ENCODE results near the gene TXLNA. TPM values are rescaled to one million over a fixed set of nuclear protein-coding genes. Genes with fewer than 3 reads are reported as not detected.

The TXLNA gene
- total RNA-seq, 1 experiment from 2014 or later: 46.2 TPM

DNA sequence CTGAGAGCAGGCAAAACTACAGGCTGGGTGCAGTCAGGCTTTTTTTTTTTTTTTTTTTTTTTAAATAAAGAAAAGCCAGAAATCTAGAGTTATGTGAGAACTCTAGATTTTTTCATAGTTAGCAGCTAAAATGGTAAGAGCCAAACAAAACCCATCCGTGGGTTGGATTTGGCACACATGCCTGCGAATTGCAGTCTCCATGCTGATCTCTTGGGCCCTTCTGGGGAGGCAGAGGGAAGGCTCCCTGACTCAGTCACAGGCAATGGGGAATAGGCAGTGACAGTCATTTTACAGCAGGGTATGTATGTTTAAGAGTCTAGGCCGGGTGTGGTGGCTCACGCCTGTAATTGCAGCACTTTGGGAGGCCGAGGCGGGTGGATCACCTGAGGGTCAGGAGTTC lies 2.6 kb downstream of the TXLNA start:
- DNase-seq (ENCODE audit: extremely low read depth, low read depth): no peak

DNA sequence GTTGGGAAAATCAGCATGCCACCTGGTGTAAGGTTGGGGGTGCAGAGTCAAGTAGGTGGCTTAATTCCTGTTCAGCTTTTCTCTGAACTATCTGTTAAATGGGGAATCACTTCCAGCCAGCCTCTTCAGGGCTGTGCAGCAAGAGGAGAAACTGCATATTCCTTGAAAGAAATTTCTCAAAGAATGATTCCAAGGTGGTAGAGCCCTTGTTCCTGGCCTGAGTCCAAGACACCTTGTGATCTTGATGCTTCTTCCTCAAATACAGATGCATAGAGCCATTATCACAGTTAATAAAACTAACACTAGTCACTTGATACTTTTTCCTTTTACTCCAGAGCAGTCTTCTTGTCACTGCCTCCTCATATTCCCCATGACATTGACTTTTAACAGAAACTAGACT lies 5.2 kb downstream of the TXLNA start:
- no peak for DNase-seq (ENCODE audit: extremely low read depth, low read depth)

DNA sequence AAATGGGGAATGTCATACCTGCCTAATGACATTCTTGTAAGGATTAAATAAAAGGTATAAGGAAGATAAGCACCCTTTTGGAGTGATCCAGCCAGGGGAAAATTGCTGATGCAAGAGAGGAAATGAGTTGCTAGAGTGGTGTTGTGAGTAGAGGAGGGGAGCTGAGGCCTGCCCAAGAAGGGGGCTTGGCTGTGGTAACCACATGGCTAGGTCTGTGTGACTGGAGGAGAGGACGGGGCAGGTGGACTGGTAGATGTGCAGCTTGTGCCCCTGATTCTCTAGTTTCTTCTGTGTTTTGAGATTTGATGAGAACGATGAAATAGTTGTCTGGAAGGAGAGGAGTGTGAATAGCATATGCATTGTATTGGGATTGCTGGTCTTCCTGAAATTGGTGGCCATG lies 6.6 kb downstream of the TXLNA start:
- DNase-seq (ENCODE audit: extremely low read depth, low read depth): no peak

DNA sequence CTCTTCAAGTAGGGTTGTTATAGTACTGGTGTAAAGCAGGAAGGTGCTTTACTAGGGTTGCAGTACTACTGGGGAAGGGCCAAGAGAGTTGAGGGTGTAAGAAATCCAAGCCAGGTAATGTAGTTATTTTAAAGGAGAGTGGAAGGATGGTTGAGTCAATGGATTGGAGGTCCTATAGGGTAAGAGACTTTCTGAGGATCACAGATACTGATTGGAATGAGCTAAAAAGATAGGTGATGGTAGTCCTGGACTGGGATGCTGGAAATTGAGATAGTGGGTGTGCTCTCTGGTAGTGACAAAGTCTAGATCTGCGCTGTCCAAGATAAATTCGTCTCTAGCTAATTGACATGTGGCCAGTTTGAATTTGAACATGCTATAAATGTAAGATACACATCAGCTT lies 7.0 kb downstream of the TXLNA start:
- no peak for DNase-seq (ENCODE audit: extremely low read depth, low read depth)

DNA sequence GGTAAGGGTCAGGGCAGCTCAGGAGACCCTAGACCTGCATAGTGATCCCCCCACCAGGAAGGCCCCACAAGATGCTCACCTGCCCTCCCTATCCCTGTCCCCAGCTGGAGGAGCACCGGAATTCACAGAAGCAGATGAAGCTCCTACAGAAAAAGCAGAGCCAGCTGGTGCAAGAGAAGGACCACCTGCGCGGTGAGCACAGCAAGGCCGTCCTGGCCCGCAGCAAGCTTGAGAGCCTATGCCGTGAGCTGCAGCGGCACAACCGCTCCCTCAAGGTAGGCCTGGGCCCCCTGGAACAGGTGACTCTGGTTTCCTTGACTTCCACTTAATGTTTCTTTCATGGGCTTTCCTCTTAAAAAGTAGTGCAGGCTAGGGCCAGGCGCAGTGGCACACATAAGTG lies 8.4 kb downstream of the TXLNA start:
- DNase-seq (ENCODE audit: extremely low read depth, low read depth): no peak

DNA sequence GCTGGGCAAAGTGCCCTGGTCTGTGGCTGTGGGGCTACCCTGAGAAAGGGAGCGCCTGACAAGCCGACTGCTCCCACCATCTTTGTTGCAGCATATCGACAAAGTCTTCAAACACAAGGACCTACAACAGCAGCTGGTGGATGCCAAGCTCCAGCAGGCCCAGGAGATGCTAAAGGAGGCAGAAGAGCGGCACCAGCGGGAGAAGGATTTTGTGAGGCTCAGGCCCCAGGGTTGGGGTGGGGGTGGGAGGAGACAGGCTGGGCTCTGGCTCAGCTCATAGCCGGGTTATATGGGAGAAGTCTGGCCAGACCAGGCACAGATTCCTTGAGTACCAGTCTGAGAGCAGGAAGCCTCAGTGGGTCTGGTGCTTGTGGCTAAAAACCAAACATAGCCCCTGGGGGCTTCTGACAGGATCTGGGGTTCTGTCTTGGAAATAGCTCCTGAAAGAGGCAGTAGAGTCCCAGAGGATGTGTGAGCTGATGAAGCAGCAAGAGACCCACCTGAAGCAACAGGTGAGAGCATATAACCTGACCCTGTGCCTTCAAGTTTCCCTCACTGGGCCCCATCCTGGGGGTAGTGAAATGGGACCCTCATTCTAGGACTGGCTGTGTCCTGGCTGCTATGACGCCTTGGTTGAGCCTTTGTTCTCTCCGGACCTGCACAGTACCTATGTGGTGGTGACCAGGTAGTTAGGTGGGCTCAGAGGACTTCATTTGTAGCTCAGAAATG lies 12.9 kb downstream of the TXLNA start:
- DNase-seq (ENCODE audit: extremely low read depth, low read depth): no peak

DNA sequence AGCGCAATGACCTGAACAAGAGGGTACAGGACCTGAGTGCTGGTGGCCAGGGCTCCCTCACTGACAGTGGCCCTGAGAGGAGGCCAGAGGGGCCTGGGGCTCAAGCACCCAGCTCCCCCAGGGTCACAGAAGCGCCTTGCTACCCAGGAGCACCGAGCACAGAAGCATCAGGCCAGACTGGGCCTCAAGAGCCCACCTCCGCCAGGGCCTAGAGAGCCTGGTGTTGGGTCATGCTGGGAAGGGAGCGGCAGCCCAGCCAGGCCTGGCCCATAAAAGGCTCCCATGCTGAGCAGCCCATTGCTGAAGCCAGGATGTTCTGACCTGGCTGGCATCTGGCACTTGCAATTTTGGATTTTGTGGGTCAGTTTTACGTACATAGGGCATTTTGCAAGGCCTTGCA lies 15.5 kb downstream of the TXLNA start:
- no peak for DNase-seq (ENCODE audit: extremely low read depth, low read depth)

DNA sequence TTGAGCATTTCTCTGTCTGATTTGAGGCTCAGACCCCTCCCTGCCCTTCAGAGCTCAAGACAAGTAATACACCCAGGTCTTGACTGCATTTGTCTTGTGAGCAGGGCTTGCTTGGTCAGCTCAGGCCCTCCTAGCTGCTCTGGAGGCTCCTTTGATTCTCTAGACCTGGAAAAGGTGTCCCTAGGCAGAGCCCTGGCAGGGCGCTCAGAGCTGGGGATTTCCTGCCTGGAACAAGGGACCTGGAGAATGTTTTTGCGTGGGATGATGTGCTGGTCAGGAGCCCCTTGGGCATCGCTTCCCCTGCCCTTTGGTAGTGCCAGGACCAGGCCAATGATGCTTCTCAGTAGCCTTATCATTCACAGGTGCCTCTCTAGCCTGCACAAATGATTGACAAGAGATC lies 16.1 kb downstream of the TXLNA start:
- DNase-seq (ENCODE audit: extremely low read depth, low read depth): no peak

DNA sequence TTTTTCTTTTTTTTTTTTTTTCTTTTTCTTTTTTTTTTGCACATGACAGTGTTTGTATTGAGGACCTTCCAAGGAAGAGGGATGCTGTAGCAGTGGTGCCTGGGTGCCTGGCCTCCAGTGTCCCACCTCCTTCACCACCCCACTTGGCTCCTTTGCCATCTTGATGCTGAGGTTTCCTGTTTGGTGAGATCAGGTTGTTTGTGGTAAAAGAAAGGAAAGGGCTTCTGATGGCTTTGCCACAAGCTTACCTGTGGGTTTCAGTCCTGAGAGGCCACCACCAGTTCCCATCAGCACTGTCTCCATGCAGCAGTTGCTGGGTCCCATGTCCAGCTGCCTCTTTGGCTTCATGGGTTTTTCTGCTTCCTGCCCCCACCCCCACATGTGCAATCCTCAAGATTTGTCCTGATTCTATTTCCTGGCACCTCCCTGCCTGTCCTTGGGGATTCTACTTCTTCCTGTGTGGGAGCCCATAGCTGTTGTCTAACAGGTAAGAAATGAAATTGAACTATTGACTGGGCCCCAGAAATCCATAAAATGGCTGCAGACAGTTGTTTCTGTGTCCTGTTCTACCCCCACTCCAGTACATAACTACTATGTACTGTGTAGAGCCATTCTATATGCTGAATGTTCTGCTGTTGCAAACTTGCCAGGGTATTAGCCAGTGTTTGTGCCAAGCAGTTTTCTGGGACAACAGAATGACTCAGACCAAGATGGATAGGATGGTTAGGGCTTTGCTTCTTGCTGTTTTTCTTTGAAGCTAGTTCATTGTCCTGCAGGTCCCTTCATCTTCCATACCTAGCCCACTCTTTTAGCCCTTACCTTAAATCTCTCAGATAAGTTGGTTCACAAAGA lies 16.7 kb downstream of the TXLNA start:
- DNase-seq (ENCODE audit: extremely low read depth, low read depth): no peak

DNA sequence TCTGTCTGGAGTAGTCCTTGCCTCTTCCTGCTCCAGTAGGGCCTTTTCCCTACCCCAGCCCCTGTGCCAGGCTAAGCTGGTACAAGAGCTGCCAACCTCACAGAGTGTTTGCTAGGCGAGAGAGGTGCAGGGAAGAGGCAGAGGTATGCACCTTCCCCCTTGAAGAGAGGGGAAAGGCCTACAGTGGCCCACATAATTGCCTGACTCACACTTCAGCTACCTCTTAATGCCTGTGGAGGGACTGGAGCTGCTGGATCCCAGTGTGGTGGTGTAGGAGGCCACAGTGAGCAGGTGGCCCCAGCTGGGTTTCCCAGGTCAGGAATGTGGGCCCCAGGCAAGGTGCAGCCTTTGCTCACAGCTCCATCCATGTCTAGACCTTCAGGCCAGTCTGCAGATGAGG lies 17.6 kb downstream of the TXLNA start:
- DNase-seq (ENCODE audit: extremely low read depth, low read depth): no peak

DNA sequence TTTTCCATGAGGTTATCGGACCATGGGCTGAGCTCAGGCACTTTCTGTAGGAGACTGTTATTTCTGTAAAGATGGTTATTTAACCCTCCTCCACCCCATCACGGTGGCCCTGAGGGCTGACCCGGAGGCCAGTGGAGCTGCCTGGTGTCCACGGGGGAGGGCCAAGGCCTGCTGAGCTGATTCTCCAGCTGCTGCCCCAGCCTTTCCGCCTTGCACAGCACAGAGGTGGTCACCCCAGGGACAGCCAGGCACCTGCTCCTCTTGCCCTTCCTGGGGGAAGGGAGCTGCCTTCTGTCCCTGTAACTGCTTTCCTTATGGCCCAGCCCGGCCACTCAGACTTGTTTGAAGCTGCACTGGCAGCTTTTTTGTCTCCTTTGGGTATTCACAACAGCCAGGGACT lies 18.4 kb downstream of the TXLNA start:
- no peak for DNase-seq (ENCODE audit: extremely low read depth, low read depth)

DNA sequence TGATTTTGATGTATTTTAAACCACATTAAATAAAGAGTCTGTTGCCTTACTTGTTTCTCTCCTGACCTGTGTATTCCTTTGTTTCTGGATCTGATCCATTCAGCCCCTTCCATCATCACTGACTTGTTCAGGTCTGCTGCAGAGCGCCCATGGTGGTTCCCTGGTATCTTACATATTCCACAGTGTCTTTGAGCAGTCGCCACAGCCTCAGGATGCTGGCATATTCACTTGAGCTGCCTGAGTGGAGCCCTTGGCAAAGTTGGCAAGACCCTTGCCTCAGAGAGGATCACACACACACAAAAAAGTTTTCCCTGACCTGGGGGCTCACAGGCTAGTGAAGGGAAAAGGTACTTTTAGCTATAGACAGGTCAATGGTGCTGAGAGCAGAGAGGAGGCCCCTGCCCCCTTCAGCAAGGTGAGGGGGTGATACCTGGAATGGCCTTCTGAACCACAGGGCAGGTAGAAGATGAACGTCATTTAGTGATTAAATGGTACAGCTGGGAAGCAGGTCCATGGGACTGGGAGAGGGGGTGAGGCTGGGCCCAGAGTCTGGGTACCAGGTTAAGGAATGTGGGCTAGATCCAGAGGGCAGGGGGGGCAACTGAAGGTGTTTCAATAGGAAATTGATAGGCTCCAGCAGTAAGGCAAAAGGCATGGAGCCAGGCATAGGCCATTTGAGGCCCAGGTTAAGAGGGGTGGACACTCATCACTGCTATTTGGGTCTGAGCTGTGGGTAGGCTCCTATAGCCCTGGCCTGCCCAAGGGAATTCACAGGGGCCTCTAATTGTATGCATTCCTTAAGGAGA lies 19.0 kb downstream of the TXLNA start:
- no peak for DNase-seq (ENCODE audit: extremely low read depth, low read depth)

DNA sequence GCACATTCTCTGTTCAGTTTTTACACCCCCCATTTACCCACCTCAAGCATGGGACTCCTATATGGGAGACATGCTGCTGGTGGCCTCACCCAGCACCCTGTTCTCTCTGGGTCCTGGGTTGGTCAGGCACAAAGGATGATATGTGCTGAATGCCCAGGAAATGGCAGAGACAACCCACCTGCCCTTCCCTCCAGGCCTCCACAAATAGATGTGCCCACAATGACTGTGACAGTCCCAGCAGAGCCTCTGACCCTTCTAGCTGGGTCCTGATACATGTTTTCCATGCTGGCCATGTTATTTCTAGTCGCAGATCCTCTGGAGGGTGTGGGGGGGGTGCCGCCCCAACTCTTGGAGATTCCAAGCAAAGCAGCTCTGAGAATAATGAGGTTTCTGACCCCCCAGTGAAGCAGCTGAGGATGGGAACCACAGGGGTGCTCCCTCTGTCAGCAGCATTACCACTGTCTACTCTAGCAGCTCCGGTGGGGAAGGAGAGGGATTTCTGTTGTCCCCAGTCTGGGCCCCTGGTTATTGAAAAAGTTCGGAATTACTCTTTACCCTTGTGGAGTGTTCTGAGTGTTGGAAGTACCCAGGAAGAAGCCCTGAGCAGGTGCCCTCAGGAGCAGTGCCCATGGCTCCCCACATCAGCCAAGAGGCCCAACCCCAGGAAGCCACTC lies 19.7 kb downstream of the TXLNA start:
- no peak for DNase-seq (ENCODE audit: extremely low read depth, low read depth)

DNA sequence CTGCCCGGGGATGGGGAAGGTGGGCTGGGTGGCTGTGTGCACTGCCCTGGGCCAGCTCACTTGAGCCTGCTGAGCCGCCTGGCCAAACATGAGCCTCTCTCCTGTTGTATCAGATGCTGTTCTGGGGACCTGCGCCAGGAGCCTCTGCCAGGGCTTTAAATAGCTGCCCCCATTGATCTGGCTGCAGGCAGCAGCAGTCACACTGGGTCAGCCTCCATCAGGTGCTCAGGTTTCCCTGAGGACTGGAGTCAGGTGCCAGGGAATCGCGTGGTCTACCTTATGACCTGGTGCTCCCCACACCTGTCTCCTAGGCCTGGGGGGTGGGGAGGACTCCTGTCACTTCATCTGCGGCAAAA lies 20.2 kb downstream of the TXLNA start:
- no peak for DNase-seq (ENCODE audit: extremely low read depth, low read depth)

DNA sequence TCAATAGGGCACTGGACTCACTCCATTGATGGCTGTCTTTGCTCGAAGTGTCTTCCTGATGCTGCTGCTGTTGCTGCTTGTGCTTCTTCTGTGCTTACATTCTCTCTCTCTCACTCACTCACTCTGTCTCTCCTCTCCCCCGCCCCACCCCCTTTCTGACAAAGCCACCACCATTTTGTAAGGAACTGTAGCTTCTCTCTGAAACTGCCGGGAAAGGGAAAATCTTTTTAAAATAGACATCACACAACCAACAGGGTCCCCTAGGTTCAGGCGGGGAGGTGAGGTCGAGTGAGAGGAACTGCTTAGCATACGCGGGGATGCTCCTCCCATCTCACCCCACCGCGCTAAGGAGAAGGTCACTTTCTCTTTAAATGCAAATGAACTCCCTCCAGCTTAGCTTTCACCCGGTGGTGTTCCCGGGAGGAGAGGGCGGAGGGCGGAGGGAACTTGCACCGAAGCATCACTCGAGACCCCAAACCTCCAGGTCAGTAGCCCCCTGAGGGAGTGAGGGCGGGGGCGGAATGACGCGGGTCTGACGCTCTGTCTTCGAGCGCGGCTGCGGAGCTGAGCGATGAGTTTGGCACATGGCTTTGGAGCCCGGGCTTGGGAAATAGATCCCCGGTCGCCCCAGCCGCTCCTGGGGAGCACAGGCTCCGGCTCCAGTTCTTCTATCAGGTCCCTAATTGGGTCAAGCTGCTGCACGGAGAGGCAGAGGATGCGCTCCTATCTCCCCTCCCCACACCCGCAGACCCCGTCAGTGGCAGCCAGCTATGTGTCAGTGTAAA lies 20.9 kb downstream of the TXLNA start, which contains the start of gene CCDC28B:
Gene CCDC28B (plus strand): TSS at position 370 of the 785 bp plus-strand sequence. CDS start 1,341 bp downstream, outside the sequence.
- DNase-seq (ENCODE audit: extremely low read depth, low read depth): no peak

DNA sequence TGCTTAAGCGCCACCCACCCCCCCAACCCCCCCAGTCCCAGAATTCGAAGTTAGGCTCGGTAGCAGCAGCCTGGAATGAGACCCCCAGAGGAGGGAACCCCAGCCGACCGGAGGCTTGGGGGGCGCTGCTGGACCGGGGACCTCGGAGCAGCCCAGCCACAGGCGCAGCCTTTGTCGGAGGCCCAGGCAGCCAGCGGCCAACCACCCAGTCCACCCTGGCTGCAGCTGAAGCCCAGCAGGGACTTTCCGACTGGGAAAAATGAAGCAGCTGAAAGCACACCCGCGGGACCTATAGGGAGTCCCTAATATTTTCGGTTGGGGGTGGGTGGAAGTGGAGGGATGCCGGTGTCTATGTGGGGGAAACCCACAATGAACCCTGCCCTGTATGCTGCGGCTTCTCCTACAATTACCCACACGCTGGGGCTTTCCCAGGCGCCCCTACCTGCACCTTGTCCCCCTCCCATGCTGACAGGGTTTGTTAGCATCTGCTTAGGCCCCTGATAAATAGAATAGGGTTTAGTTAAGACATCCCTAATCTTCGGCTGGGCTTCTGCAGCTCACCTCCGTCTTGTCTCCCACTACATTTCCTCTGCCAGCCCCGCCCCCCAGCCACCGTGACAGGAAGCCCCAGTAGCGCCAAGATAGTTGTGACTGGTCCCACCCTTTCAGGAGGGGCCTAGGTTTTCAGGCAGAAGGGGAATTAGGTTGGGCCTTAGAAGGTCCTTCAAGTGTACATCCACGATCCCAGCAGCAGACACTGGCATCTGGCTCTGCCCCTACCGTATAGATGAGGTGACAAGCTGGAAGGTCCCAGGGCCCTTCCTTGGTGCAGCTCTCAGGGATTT lies 21.8 kb downstream of the TXLNA start:
- no peak for DNase-seq (ENCODE audit: extremely low read depth, low read depth)

DNA sequence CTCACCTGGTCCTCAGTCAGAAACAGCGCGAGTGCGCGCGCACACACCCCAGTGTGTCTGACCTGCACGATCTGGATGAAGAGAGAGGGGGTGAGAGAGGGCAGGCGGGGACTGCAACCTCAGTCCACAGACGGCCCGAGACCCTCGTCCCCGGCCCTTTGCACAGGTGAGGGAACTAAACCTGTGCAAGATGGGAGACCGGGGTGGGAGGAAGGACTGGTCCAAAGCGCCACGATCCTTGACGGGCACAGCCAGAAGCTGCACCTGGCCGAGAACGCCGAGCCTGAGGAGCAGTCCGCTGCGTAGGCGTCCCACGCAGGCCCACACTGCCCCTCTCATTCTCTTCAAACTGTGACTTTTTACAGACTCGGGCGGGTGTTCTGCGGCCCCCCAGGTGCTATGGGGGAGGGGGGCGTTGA lies 25.5 kb downstream of the TXLNA start:
- no peak for DNase-seq (ENCODE audit: extremely low read depth, low read depth)

DNA sequence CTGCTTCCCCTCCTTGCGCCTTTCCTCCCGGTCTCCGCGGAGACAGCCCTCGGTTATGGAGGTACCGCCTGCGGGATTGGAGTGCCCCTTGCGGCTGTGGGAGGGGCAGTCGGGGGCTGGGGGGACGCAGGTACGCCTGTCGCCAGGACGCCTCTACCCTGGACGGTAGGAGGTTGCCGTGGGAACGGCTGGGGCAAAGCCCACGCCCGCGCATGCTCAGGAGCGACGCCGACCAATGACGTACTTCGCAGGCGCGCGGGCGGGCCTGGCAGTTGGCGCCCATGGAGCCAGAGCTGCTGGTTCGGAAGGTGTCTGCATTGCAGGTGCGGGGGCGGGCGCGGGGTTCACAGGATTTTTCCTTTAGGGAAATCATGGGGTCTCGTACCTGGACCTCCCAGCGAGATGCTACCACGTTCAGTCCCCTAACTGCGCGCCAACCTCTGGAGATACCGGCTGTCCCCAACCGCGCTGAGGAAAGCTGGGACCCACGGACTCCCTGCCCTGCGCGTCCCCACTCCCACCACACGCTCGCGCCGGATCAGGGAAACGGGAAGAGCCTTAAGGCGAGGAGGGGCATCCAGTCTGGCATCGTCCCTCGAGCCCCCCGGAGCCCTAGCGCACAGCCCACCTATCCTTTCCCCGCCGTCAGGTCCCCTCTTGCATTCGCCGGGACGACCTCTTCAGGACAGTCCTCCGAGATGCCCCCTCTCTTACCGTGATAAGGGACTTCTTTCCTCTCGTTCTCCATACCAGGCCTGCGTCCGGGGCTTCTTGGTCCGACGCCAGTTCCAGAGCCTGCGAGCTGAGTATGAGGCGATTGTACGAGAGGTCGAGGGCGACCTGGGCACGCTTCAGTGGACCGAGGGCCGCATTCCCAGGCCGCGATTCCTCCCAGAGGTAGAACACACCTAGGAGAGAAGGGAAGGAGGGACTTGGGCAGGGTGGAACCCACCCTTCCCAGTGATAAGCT lies 26.2 kb downstream of the TXLNA start, which contains the start of gene IQCC:
Gene IQCC (plus strand): TSS at position 271 of the 970 bp plus-strand sequence. CDS start 11 bp downstream, at position 282.
- DNase-seq (ENCODE audit: extremely low read depth, low read depth): peak; percentile 63
